ENCODE results near the gene RGS16. TPM values are rescaled to one million over a fixed set of nuclear protein-coding genes. Genes with fewer than 3 reads are reported as not detected.

RGS16 gene
- total RNA-seq, 1 donor, result 4.3 TPM

DNA sequence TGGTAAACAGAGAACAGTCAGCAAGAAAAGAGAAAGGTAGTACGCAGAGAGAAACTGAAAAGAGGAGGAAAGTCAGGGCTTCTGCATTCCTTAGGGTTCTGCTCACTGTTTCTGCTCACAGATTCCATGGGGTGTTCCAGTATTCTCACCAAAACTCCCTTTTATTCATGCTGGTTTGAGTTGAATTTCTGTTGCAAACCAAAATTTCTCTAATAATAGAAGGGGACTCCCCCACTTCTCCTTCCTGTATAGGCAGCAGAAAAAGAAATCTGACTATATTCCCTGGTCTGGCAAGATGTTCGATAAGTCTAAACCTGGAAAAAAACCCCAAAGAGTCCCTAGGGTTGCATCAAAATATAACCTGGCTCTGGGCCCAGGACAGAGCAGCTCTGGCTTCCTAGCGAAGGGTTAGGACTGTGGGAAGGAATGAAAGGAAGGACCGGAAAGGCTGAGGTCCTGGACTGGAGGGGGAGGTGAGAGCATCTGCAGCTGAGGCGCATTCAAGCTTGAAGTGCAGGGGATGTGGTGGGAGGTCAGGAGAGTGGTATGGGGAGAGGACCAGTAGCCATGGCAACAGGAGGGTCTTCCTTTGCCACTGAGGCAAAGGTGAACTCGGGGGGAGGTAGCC lies 18.8 kb upstream of the RGS16 start:
- Histone ChIP-seq H3K4me3 (ENCODE audit: low read length) (no peak overlapping the region), H3K4me1 (ENCODE audit: insufficient read depth, low read length) (peaks cover 7% of the 10 kb centered on the region)

DNA sequence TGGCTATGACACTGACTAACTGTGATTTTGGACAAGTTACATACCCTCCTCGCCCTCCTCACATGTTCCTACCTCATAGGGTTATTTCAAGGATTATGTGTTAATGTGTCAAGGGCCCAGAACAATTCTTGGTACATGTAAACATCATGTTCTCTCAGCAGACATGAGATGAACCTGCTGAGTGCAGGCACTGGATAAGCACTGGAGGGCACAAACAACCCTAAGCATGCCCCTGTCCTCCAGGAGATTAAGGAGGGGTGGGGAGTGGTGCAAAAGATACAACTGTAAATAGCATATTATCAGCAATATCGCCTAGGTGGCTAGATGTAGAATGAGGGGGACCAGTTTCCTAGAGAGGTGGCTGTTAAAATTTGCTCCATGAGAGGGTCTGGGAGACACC lies 17.7 kb upstream of the RGS16 start:
- peaks cover 22% of the 10 kb centered on the region for H3K27me3 ChIP-seq (ENCODE audit: insufficient read depth, low read length)
- H3K4me1 ChIP-seq (ENCODE audit: insufficient read depth, low read length), result peaks cover 7% of the 10 kb centered on the region
- H3K9me3 ChIP-seq (ENCODE audit: low read depth, low read length), result no peaks in the 10 kb centered on the region
- H3K4me3 ChIP-seq (ENCODE audit: low read length), result no peak overlapping the region

More for the DNA sequence above, 18.8 kb upstream of the RGS16 start:
- Histone ChIP-seq H3K9me3 (ENCODE audit: low read depth, low read length) (no peaks in the 10 kb centered on the region), H3K27me3 (ENCODE audit: insufficient read depth, low read length) (peaks cover 11% of the 10 kb centered on the region)

DNA sequence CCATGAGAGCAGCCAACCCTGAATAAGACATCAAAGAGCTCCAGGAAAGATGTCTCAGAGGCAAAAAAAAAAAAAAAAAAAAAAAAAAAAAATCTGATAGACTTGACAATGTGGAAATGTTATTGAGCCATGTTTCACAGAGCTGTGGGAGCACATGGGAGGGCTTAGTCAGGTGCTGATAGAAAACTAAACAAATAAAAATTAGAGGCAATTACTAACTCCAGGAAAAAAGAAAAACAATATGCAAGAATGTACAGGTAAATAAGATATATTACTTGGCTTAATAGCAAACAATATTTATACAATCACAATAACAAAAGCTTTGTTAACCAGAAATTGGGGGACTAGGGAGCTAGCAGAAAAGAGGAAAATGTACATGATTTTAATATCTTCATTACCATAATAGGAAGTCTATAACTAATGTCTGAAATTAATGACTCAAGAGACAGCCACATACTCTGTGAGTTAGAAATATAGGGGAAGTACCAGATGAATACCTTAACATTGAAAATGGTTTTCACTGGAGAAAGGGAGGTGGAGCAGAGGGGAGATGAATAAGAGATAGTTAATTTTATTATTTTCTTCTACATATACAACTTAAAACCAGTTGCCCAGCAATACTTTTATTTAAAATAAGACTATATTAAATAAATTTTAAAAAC lies 16.9 kb upstream of the RGS16 start:
- peaks cover 16% of the 10 kb centered on the region for H3K4me1 ChIP-seq (ENCODE audit: insufficient read depth, low read length)
- H3K27me3 ChIP-seq (ENCODE audit: insufficient read depth, low read length), result peaks cover 26% of the 10 kb centered on the region
- no peak overlapping the region for H3K4me3 ChIP-seq (ENCODE audit: low read length)
- H3K9me3 ChIP-seq (ENCODE audit: low read depth, low read length), result no peaks in the 10 kb centered on the region

DNA sequence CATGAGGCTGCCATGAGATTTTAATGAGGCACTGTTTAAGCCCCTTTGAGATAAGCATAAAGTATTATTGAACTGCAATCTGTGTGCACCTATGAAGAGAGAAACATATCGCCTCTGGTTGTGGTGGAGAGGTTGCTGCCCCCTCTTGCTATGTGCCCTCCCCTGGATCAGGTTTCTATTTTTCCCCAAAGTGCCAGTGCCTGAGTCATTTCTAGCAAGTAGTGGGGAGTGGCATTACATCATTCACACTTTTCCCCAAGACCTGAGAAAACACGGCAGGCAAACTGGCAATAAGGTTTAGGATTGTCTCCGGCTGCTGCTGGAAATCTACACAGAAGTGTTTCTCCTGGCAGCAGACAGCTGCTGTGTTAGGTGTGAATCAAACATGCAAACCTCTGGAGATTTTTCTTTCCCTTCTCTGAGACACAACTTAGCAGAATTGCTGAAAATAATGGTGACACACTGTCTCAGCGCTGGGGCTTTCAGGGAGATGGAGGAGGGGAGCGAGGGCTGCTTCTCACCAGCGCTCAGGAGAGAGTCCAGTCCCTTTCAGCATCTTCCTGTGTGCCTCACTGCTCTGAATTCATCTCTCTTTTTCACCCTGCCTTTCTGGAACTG lies 13.7 kb upstream of the RGS16 start:
- H3K4me1 ChIP-seq (ENCODE audit: insufficient read depth, low read length), result peaks cover 32% of the 10 kb centered on the region
- H3K9me3 ChIP-seq (ENCODE audit: low read depth, low read length), result no peaks in the 10 kb centered on the region
- no peak overlapping the region for H3K4me3 ChIP-seq (ENCODE audit: low read length)
- H3K27me3 ChIP-seq (ENCODE audit: insufficient read depth, low read length), result peaks cover 55% of the 10 kb centered on the region

DNA sequence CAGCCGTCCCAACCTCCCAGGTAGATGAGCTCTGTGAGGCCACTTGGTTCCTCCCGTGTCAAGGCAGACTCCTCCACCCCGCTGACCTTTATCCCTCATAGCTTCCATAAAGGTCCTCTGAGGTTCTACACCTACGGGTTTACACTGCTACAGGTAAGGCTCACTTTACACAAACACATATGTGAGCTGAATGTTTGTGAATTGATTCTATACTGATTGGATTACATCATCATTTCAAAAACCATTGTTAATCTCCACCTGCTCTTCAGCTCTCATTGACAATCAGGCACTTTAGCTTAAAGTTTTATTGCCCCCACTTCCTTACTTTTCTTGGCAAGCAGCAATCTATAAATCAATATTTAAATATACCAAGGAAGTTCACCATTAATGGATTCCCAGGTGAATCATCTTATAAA lies 12.8 kb upstream of the RGS16 start:
- Histone ChIP-seq H3K27me3 (ENCODE audit: insufficient read depth, low read length) (peaks cover 61% of the 10 kb centered on the region), H3K9me3 (ENCODE audit: low read depth, low read length) (no peaks in the 10 kb centered on the region), H3K4me1 (ENCODE audit: insufficient read depth, low read length) (peaks cover 32% of the 10 kb centered on the region), H3K4me3 (ENCODE audit: low read length) (no peak overlapping the region)

DNA sequence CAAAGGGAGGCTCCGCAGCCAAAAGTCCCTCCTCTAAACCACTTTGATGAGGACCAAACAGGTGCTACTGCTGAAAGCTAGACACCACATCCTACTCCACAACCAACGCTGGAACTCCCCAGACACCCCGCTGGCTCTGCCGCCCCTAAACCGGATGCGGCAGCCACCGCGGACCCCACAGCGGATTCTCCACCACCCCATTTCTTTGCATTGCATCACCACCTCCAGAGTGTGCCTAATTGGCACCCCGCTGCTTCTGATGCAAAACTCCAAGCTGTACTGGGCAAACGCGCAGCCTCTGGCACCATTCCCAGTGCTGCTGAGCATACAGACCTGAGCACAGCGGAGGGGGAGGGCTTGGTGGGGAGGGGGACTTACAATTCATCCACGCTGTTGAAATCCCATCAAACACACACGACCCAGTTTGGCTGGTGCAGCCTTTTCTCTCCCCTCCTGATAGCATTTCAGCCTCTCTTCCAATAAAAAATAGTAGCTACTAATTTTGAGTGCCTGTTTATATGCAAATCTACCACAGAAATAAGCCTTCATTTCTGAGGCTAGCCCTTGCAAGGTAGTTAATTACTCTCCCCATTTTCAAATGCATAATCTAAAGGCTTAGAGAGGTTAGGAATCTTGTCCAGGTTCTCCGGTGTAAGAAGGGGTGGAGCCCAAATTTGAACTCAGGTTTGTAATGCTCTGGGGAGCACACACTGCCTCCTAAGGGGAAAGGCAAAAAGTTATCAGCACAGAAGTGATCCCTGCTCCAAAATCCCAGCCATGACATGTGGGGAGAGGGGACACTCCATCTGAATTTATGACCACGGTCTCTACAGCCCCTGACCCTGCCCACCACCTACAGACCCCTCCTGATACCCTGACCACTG lies 12.2 kb upstream of the RGS16 start:
- Histone ChIP-seq H3K9me3 (ENCODE audit: low read depth, low read length) (no peaks in the 10 kb centered on the region), H3K27me3 (ENCODE audit: insufficient read depth, low read length) (peaks cover 61% of the 10 kb centered on the region), H3K4me1 (ENCODE audit: insufficient read depth, low read length) (peaks cover 32% of the 10 kb centered on the region), H3K4me3 (ENCODE audit: low read length) (no peak overlapping the region)

DNA sequence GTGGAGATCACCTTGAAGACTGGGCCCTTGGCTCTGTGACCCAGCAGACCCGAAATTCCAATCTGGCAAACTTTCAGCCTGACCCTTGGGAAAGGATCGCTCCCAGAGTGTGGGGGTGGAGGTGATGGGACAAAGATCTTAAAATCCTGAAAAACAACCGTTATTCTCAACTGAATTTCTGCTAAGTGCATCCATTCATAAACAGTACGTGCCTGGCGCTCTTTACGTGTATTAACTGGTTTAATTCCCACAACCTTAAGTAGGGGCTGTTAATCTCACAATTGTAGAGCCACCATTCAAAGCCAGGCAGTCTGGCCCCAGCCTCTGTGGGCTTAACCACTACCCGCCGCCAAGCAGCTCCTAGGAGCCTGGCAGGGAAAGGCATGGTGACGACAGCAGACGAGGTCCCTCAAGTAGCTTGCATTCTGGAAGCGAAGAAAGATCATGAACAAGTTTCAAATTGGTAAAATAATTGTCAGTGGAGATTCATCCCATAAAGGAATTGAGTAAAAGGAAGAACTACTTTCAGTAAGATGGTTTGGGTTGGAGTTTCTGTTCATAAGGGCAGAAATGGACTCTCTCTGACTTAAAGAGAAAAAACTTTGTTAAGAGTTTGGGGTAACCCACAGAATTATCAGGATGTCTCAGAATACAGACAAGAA lies 11.4 kb upstream of the RGS16 start:
- peaks cover 32% of the 10 kb centered on the region for H3K4me1 ChIP-seq (ENCODE audit: insufficient read depth, low read length)
- H3K4me3 ChIP-seq (ENCODE audit: low read length), result peak overlapping the region; percentile 43
- H3K9me3 ChIP-seq (ENCODE audit: low read depth, low read length), result no peaks in the 10 kb centered on the region
- H3K27me3 ChIP-seq (ENCODE audit: insufficient read depth, low read length), result peaks cover 64% of the 10 kb centered on the region

DNA sequence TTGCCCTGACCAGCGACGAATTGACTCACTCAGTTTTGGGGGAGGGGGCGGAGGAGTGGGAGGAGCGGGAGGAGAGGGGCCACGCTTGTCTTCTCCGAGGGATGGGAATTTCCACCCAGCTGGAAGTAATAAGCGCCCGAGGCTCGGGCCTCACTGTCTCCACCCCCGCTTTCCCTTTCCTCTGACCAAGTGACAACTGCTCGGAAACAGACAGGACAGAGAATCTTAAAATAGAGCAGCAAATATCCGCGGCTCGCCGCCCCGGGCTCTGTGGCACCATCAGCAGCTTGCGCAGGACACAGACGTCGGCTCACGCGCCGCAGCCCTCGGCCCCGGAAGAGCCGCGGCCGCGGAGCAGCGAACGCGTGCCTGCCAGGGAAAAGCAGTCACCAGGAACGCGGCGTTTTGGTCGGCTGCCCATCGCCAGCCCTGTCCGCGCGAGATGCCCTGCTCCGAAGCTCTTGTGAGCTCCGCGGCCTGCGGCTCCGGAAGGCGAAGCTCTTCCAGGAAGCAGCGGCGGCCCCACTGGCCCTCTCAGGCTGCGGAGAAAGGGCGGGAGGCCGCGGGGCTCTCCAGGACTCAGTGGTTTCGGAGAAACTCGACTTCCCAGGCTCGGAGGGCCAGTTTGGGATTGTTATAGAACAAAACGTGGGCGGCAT lies 10.7 kb upstream of the RGS16 start:
- H3K4me1 ChIP-seq (ENCODE audit: insufficient read depth, low read length), result peaks cover 32% of the 10 kb centered on the region
- H3K9me3 ChIP-seq (ENCODE audit: low read depth, low read length), result no peaks in the 10 kb centered on the region
- peak overlapping the region; percentile 43 for H3K4me3 ChIP-seq (ENCODE audit: low read length)
- peaks cover 65% of the 10 kb centered on the region for H3K27me3 ChIP-seq (ENCODE audit: insufficient read depth, low read length)

DNA sequence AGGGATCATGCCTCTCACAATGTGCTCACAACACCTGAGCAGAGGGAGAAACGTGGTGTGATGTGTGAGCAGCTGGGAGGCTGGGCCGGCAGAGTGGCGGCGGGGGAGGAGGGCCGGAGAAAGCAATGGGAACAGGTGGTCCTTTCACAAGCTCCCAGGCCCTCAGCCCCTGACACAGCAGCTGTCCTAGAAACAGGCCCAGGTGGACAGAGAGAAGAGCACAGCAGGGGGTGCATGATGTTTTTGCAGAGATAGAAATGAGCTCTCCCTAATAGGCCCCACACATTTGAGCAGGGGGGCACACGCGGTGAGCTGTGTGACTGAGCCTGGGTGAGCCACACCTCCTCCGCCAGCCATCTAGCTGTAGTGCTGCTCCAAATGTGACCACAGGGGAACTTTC lies 7.6 kb upstream of the RGS16 start:
- Histone ChIP-seq H3K27me3 (ENCODE audit: insufficient read depth, low read length) (peaks cover 42% of the 10 kb centered on the region), H3K9me3 (ENCODE audit: low read depth, low read length) (no peaks in the 10 kb centered on the region), H3K4me3 (ENCODE audit: low read length) (no peak overlapping the region), H3K4me1 (ENCODE audit: insufficient read depth, low read length) (peaks cover 31% of the 10 kb centered on the region)

DNA sequence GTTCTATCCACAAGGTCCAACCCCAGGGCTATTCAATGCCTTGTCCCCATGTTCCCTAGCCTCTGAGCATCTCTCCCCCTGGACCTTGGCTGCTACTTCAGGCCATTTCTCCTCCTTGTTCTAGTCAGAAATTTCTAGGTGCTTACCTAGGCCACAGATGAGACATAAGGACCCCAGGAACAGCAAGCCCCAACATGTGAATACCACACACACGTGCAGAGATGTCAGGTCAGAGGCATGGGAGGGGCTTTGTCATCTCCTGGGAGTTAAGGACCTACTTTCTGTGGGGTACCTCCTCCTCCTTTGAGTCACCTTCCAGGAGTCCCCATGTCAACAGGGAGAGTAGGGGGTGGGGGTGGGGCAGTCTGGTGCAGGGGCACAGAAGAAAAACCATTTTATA lies 7.1 kb upstream of the RGS16 start:
- Histone ChIP-seq H3K9me3 (ENCODE audit: low read depth, low read length) (no peaks in the 10 kb centered on the region), H3K27me3 (ENCODE audit: insufficient read depth, low read length) (peaks cover 39% of the 10 kb centered on the region), H3K4me3 (ENCODE audit: low read length) (no peak overlapping the region), H3K4me1 (ENCODE audit: insufficient read depth, low read length) (peaks cover 26% of the 10 kb centered on the region)

DNA sequence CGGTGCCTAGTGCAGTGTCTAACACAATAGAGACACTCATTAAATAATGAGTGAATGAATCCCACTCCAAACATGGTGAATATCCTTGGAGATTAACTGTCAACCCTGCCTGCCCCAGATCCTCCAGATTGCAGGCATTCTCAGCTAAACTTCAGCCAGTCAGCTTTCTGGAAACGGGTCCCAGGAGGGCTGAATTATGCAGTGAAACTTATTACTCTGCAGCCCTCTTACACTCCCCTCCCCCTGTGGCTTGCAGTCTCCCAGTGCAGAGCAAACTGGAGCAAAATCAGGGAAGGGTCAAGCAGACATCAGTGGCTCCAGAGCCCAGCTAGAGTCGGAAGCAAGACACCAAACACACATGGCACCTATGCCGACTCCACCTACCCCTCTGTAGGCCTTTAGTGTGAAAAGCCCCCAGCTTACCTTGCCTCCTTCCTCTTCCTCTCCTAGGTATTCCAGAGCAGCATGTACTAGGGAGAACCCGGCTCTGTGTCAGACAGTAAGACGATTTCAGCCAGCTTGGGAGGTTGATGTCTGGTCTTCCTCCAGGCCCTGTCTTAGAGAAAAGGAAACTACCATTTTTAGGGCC lies 6.5 kb upstream of the RGS16 start:
- Histone ChIP-seq H3K9me3 (ENCODE audit: low read depth, low read length) (no peaks in the 10 kb centered on the region), H3K27me3 (ENCODE audit: insufficient read depth, low read length) (peaks cover 37% of the 10 kb centered on the region), H3K4me3 (ENCODE audit: low read length) (no peak overlapping the region), H3K4me1 (ENCODE audit: insufficient read depth, low read length) (peaks cover 20% of the 10 kb centered on the region)

DNA sequence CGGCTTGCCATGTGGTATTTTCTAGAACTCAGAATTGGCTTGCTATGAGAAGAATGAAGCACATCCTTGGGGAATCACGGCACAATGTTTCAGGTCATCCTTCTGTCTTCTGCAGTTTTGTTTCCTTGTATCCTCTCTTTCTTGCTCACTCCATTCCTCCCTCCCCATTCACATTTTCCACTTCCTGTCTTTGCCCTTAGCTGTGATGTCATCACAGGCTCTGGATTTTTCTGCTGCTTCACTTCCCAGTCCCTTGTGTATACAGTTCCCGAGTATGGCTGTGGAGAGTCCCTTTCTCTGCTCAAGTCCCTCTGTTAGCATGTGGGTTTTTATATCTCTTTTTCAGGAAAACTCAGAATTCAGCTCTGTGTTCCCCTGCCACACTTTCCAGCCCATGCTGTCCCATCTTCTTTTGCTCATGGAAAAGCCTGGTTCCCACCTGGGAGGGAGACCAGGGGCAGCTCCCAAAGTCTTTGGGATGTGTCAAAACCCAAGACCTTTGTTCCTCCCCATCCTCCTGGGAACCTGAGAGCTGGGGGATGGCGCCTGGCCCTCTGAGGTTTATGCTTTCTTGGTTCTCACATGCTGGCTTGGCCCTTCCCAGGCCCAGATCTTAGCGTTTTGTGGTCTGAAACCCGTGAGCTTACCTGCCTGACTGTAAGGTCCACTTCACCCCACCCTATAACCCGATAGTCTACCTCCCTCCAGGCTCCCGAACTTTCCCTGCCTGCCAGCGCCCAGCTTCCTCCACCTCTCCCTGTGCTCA lies 4.8 kb upstream of the RGS16 start:
- H3K27me3 ChIP-seq (ENCODE audit: insufficient read depth, low read length), result peaks cover 29% of the 10 kb centered on the region
- H3K4me1 ChIP-seq (ENCODE audit: insufficient read depth, low read length), result peaks cover 10% of the 10 kb centered on the region
- H3K9me3 ChIP-seq (ENCODE audit: low read depth, low read length), result no peaks in the 10 kb centered on the region
- no peak overlapping the region for H3K4me3 ChIP-seq (ENCODE audit: low read length)

DNA sequence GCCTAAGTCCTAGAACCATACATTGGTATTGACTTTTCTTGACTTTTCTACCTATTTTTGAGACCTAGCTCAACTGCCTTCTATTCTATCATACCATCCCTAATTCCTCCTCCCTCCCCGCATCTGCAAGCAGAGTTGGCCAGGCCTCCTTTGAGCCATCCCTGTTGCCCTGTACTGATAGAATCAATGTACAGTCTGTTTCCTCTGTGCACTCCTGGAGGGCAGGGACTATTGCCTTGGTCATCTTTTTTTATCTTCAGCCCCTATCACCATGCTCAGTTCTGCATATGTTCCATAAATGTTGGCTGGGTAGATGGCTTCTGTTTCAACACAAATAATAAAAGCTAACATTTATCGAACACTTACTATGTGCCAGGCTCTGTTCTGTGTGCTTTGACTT lies 4.0 kb upstream of the RGS16 start:
- H3K9me3 ChIP-seq (ENCODE audit: low read depth, low read length), result no peaks in the 10 kb centered on the region
- peaks cover 25% of the 10 kb centered on the region for H3K27me3 ChIP-seq (ENCODE audit: insufficient read depth, low read length)
- H3K4me3 ChIP-seq (ENCODE audit: low read length), result no peak overlapping the region
- H3K4me1 ChIP-seq (ENCODE audit: insufficient read depth, low read length), result peaks cover 15% of the 10 kb centered on the region
